ENCODE data around the gene TSEN15. TPM values are rescaled to one million over a fixed set of nuclear protein-coding genes. Genes with fewer than 3 reads are reported as not detected.

The TSEN15 gene
- polyA plus RNA-seq, 2 of the 4 experiments (the other 2 are of a cell fraction): 36.7 to 79.9 TPM

- no peak for TF ChIP-seq EHMT2 (IDR thresholded peaks at IDR 0.05; ENCODE audit: low read depth)
- no peak for TF ChIP-seq TP53 (CRISPR knock-in tag; IDR thresholded peaks at IDR 0.05)
- TF ChIP-seq CHD4 (IDR thresholded peaks at IDR 0.05; ENCODE audit: borderline replicate concordance): no peak
Measured at GRCh38 chr1:184052750-184053149, 1.2 kb downstream of the TSEN15 start (continued).

DNA sequence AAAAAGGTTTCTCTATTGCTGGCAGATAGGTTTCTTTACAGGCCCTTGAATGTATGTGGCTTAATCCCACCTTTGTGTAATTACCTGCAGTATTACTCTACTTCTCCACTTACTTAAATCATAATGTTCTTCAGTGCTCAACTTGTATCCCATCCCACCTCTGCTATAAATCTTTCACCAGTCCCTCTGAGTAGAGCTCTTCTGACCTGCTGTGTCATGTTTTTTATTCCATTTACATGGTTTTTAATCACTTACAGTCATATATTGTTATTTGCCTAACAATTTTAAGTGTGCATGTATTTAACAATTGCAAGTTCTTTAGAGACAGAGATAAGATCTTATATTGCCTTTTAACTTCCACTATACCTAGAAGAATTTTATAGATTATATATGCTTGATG is 2.4 kb downstream of the TSEN15 start:
- Histone ChIP-seq H3K4me1 (peaks cover 36% of the 10 kb centered on the region), H3K4me2 (peak overlapping the region; percentile 84), H3K9me3 (0 out of 3 replicates have a peak, but pooled peaks cover 3% of the 10 kb centered on the region), H3K27ac (no peak overlapping the region), H3K4me3 (no peak overlapping the region)
- no peak for ATAC-seq
- DNase-seq (ENCODE audit: low read depth in 1 of 2, low spot score in 1 of 2): no peak
- ChIA-PET POLR2A (no interaction called here), CTCF (interaction anchor here (1.1 kb wide), 1 partner anchor 611 kb away, joined by 3 read pairs; no protein-coding TSS in a partner anchor)
- no peak for FAIRE-seq
- TF ChIP-seq HEYL (CRISPR knock-in tag; IDR thresholded peaks at IDR 0.05) (no peak), BHLHE40 (IDR thresholded peaks at IDR 0.05; ENCODE audit: low read depth, low read length) (no peak), SREBF2 (IDR thresholded peaks at IDR 0.05) (no peak), HDAC2 (IDR thresholded peaks at IDR 0.05) (no peak), HOXA7 (CRISPR knock-in tag; IDR thresholded peaks at IDR 0.05) (no peak), HOXB5 (CRISPR knock-in tag; IDR thresholded peaks at IDR 0.05) (no peak), BCL3 (IDR thresholded peaks at IDR 0.05) (no peak), RFX5 (IDR thresholded peaks at IDR 0.05) (no peak), GATA3 (IDR thresholded peaks at IDR 0.05; ENCODE audit: borderline replicate concordance) (no peak), EP300 (IDR thresholded peaks at IDR 0.05) (no peak), TP53 (CRISPR knock-in tag; IDR thresholded peaks at IDR 0.05) (no peak), ELK1 (IDR thresholded peaks at IDR 0.05; ENCODE audit: low read depth, low read length) (no peak), EHMT2 (IDR thresholded peaks at IDR 0.05; ENCODE audit: low read depth) (no peak), CHD4 (IDR thresholded peaks at IDR 0.05; ENCODE audit: borderline replicate concordance) (no peak)

DNA sequence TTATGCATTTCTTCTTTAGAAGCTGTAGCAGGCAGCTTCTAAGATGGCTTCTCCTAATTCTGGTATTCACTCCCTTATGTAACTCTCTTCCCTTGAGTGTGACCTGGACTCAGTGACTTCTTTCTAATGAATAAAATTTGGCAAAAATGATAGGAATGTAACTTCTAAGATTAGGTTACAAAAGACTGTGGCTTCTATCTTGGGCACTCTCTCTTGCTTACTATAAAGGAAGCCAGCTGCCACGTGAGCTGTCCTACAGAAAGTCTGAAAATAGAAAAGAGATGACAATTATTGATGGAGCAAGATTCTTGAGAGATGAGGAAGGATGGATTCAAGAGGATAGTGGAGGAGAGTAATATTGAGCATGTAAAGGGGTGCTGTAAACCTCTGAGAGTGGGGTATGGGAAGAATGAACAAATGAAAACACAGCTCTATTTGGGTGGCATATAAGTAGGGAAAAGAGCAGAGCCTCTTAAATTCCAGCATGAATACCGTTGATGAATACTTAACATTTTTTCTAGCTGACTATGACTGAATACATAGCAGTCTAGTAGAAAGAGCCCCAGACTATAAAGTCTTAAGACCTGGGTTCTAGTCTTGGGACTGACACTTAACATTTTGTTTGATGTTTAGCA is 5.5 kb downstream of the TSEN15 start:
- no peak for FAIRE-seq
- WGBS (ENCODE audit: missing lambda C conversion rate): 1% methylated on average over 2 of the region's 2 CpGs
- CTCF ChIA-PET: no interaction called here
- 0 out of 2 replicates have a peak, but pooled peaks have one; percentile 19 for TF ChIP-seq MAX (IDR thresholded peaks at IDR 0.05)
- TF ChIP-seq NR3C1 (IDR thresholded peaks at IDR 0.05): no peak
- TF ChIP-seq USF2 (IDR thresholded peaks at IDR 0.05): no peak
- no peak for TF ChIP-seq TP53 (CRISPR knock-in tag; IDR thresholded peaks at IDR 0.05)
- peaks cover 41% of the 10 kb centered on the region for H3K4me1 ChIP-seq
- peak in 1 of 2 experiments; percentile 24 for DNase-seq (ENCODE audit: low read depth in 1 of 2, low spot score in 1 of 2)
- peak; percentile 80 to 85; a peak in 5 of 6 replicates for ATAC-seq
- POLR2A ChIA-PET: no interaction called here
- no peak overlapping the region for H3K4me3 ChIP-seq
- H3K9me3 ChIP-seq: no peaks in the 10 kb centered on the region
- H3K4me2 ChIP-seq: peak overlapping the region; percentile 38
- H3K27ac ChIP-seq: peak overlapping the region in 1 of 2 experiments; percentile 63; a peak in 2 of 6 replicates

DNA sequence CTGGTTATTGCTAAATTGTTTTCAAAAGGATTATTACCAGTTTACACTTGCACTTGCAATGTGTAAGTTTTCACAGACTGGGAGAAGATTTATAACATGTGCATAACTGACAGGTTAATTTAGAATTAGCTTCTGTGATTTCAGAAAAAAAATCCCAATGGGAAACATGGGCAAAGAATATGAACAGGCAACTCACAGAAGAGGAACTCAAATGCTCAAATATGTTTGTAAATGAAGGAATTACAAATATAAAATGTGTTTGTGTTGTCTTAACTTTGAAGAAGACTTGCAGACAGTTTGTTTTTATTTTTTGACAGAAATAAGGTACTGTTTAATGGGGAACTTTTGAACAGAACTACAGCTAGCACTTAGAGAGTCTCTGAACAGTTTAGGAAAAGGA is 8.4 kb downstream of the TSEN15 start:
- ChIA-PET CTCF (no interaction called here), POLR2A (interaction anchor here (1.3 kb wide), 1 partner anchor 8 kb away, joined by 4 read pairs; the partner anchor contains the start of gene TSEN15)
- Histone ChIP-seq H3K27ac (no peak overlapping the region), H3K4me1 (peaks cover 27% of the 10 kb centered on the region), H3K9me3 (no peaks in the 10 kb centered on the region), H3K4me2 (no peak overlapping the region), H3K4me3 (no peak overlapping the region)
- FAIRE-seq (no peak), ATAC-seq (no peak), DNase-seq (ENCODE audit: low read depth in 1 of 2, low spot score in 1 of 2) (no peak)
- TF ChIP-seq ESRRA (IDR thresholded peaks at IDR 0.05; ENCODE audit: borderline replicate concordance, low read length) (no peak), MAFK (IDR thresholded peaks at IDR 0.05; ENCODE audit: partially characterized antibody) (no peak), HOXB13 (CRISPR knock-in tag; IDR thresholded peaks at IDR 0.05; ENCODE audit: low read depth) (no peak), POLR2A (IDR thresholded peaks at IDR 0.05; ENCODE audit: low read length) (no peak), ZNF302 (CRISPR knock-in tag; IDR thresholded peaks at IDR 0.05) (no peak), NFE2L2 (conservative IDR thresholded peaks at IDR 0.05; ENCODE audit: low read length) (no peak), CBX8 (IDR thresholded peaks at IDR 0.05) (no peak), ATOH8 (CRISPR knock-in tag; IDR thresholded peaks at IDR 0.05; ENCODE audit: low read depth) (no peak), RARB (CRISPR knock-in tag; IDR thresholded peaks at IDR 0.05) (no peak), PHF8 (IDR thresholded peaks at IDR 0.05; ENCODE audit: borderline replicate concordance, low read depth) (no peak), KDM5A (IDR thresholded peaks at IDR 0.05) (no peak), HEYL (CRISPR knock-in tag; IDR thresholded peaks at IDR 0.05) (no peak), ZFP36 (IDR thresholded peaks at IDR 0.05; ENCODE audit: borderline replicate concordance, partially characterized antibody) (no peak), TP53 (CRISPR knock-in tag; IDR thresholded peaks at IDR 0.05) (no peak)
